ENCODE data around the gene MARVELD2.

DNA sequence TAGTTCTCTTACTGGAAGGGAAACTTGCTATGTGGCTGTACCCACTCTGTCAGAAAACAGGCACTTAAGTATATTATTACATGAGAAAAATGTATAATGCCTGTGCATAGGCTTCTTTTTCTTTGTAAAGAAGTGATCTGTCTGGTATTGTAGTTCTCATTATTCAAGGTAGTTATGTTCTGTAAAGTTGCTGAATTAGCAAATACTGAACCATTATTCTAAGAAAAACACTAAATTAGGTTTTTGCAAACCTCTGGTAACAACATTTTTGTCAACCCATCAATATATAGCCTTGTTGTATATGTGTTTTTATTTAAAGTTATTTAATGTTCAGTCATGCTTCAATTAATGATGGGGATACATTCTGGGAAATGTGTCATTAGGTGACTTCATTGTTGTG, 36.5 kb upstream of the MARVELD2 start:
- TF ChIP-seq, protein P1, sequence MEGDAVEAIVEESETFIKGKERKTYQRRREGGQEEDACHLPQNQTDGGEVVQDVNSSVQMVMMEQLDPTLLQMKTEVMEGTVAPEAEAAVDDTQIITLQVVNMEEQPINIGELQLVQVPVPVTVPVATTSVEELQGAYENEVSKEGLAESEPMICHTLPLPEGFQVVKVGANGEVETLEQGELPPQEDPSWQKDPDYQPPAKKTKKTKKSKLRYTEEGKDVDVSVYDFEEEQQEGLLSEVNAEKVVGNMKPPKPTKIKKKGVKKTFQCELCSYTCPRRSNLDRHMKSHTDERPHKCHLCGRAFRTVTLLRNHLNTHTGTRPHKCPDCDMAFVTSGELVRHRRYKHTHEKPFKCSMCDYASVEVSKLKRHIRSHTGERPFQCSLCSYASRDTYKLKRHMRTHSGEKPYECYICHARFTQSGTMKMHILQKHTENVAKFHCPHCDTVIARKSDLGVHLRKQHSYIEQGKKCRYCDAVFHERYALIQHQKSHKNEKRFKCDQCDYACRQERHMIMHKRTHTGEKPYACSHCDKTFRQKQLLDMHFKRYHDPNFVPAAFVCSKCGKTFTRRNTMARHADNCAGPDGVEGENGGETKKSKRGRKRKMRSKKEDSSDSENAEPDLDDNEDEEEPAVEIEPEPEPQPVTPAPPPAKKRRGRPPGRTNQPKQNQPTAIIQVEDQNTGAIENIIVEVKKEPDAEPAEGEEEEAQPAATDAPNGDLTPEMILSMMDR (conservative IDR thresholded peaks at IDR 0.05) = no peak
- TF ChIP-seq ZFX (IDR thresholded peaks at IDR 0.05) = no peak
